Measurements from ENCODE around the gene BMP8B.

Gene BMP8B, protein sequence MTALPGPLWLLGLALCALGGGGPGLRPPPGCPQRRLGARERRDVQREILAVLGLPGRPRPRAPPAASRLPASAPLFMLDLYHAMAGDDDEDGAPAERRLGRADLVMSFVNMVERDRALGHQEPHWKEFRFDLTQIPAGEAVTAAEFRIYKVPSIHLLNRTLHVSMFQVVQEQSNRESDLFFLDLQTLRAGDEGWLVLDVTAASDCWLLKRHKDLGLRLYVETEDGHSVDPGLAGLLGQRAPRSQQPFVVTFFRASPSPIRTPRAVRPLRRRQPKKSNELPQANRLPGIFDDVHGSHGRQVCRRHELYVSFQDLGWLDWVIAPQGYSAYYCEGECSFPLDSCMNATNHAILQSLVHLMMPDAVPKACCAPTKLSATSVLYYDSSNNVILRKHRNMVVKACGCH

DNA sequence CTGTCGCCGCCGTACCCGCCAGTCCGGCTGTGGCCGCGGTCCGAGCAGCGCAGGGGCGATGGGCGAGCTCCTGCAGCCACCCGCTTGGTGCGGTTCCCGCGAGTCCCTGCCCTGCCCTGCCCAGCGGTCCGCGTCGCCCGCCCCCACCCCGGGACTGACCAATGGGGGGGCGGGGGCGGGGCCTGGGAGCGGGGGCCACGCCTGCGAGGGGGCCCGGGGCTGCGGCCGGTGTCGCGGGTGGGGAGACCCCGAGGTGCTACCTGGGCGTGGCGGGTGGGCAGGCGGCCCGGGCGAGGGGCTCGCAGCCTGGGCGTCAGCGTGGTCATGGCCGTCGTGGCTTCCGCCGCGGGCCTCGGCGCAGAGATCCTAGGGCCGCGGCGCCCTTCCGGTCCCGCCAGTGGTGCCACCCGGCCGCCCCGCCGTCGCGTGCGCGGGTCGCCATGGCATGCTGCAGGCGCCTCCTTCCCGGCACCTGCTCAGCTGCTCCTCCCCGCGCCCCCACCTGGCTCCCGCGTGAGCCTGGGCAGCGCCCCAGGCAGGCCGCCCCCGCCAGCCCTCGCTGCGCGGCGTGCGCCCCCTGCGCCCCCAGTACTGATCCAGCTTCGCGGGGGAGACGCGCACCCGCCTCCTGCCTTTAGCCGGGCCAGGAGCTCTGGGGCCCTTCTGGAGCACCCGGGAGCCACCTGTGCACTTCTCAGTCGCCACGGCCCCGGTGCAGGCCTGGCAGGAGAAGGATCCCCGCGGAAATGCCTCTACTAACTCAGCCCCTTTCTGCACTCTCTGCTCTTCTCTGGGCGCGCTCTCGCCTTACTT lies at the start of gene BMP8B:
TSS of gene BMP8B (minus strand) at position 108 of the 813 bp plus-strand sequence. CDS start 380 bp downstream, outside the sequence.
- DNase-seq (ENCODE audit: low read depth) = no peak
- TF ChIP-seq, protein P1, sequence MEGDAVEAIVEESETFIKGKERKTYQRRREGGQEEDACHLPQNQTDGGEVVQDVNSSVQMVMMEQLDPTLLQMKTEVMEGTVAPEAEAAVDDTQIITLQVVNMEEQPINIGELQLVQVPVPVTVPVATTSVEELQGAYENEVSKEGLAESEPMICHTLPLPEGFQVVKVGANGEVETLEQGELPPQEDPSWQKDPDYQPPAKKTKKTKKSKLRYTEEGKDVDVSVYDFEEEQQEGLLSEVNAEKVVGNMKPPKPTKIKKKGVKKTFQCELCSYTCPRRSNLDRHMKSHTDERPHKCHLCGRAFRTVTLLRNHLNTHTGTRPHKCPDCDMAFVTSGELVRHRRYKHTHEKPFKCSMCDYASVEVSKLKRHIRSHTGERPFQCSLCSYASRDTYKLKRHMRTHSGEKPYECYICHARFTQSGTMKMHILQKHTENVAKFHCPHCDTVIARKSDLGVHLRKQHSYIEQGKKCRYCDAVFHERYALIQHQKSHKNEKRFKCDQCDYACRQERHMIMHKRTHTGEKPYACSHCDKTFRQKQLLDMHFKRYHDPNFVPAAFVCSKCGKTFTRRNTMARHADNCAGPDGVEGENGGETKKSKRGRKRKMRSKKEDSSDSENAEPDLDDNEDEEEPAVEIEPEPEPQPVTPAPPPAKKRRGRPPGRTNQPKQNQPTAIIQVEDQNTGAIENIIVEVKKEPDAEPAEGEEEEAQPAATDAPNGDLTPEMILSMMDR (conservative IDR thresholded peaks at IDR 0.05; ENCODE audit: low read length) = no peak
- H3K4me3 ChIP-seq (ENCODE audit: low read length) = no peak within 1 kb of the TSS

DNA sequence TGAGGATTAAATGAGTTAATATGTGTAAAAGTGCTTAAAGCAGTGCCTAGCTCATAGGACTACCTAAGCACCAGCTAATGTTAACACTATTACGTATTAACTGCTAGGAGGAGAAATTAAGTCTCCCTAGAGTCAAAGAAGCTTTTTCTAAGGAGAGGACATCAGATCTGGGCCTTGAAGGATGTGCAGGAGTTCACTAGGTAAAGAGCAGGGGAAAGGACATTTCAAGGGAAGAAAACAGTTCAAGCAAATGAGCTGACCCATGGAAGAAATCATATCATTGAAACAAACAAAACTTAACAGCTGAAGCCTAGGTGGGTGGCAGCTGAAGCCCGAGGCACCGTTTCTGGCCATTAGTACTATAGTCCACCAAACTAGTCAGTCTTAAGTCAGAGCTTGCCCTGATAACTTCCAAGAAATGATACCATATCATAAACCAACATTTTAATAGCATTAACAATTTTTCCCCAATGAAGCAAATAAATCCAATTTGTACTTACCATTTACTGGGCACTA lies 48.0 kb upstream of the BMP8B start:
- DNase-seq (ENCODE audit: low read depth) = no peak
- TF ChIP-seq, protein P1 (conservative IDR thresholded peaks at IDR 0.05; ENCODE audit: low read length) = no peak
- H3K4me3 ChIP-seq (ENCODE audit: low read length) = no peak overlapping the region

DNA sequence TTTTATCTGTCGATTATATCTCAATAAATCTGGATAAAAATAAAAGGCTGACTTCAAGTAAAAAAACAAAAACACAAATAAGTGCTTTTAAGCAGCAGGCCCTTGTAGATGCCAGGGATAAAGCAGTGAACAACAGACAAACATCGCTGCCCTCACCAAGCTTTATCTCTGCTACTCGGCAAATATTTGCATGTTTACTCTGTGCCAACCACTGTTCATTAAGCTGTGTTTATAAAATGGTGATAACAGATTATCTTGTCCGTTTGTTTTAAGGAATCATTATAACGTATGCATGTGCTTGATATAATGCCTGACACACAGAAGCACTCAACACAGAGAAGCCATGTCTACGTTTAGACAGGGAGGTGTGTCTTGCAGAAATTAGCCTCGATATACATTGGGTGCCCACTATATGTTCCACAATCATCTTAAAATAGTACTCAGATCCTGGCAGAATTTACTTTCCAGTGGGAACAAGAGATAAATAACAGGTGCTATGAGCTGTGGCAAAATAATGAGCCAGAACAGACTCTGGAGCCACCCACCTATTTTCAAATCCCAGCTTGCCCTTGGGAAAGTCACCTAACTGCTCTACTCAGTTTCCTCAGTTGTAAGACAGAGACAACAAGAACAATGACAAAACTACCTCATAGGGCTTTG lies 47.4 kb upstream of the BMP8B start:
- TF ChIP-seq, protein P1 (conservative IDR thresholded peaks at IDR 0.05; ENCODE audit: low read length) = no peak
- DNase-seq (ENCODE audit: low read depth) = no peak
- no peak overlapping the region for H3K4me3 ChIP-seq (ENCODE audit: low read length)

DNA sequence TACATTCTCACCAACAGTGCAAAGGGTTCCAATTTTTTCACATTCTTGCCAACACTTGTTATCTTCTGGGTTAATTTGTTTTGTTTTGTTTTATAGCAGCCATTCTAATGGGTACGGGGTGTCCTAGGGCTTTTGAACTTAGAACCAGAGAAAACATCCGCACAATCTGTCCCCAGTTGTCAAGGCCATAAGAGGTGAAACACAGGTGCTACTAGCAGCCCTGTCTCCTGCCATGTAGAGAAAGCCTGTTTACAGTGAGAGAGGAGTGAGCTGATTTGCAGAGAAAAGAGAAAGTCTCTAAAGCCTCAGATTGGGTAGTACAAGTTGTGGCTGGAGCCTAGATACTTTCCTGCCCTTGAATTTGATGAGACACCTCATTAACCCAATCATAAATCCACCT lies 46.4 kb upstream of the BMP8B start:
- DNase-seq (ENCODE audit: low read depth) = no peak
- H3K4me3 ChIP-seq (ENCODE audit: low read length) = no peak overlapping the region
- TF ChIP-seq, protein P1 (conservative IDR thresholded peaks at IDR 0.05; ENCODE audit: low read length) = no peak

DNA sequence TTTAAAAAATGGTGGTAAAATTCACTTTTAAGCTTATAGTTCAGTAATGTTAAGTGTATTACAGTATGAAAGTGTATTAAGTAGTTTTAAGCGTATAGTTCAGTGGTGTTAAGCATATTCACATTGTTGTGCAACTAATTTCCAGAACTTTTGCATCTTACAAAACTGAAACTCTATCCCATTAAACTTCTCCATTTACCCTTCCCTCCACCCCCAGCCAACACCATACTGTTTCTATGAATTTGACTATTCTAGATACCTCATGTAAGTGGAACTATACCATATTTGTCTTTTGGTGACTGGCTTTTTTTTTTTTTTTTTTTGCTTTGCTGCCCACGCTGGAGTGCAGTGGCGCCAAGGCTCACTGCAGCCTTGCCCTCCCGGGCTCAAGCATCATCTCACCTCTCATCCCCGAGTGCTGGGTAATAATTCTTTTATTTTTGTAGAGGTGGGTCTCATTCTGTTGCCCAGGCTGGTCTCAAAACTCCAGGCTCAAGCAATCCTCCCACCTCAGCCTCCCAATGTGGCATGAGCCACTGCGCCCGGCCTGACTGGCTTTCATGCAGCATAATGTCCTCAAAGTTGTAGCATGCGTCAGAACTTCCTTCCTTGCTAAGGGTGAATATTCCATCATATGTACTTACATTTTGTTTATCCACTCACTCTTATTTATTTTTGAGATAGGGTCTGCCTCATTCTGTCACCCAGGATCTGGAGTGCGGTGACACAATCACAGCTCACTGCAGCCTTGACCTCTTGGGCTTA lies 45.1 kb upstream of the BMP8B start:
- DNase-seq (ENCODE audit: low read depth) = no peak
- TF ChIP-seq, protein P1 (conservative IDR thresholded peaks at IDR 0.05; ENCODE audit: low read length) = no peak
- H3K4me3 ChIP-seq (ENCODE audit: low read length) = no peak overlapping the region

DNA sequence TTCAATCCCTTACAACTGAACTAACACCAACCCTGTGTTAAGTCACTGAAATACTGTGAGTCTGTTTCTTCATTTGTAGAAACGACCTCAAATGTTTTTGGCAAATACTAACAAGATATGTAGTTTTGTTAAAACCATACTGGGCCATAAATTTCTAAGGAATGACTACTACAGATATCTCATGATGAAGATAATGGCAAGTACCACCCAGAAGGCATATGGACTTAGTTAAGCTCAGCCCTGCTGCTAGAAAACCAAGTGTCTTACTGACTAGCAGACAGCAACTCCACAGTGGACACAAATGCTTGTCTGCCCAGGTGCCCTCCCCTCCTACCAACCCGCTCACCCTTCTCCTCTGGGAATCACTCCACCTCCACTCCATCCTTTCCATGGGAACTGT lies 44.5 kb upstream of the BMP8B start:
- TF ChIP-seq, protein P1 (conservative IDR thresholded peaks at IDR 0.05; ENCODE audit: low read length) = no peak
- DNase-seq (ENCODE audit: low read depth) = peak; percentile 48
- H3K4me3 ChIP-seq (ENCODE audit: low read length) = no peak overlapping the region

Data from AG10803 (cell line).